K562 (cell line): ENCODE measurements around the gene NRSN2. TPM values are rescaled to one million over a fixed set of nuclear protein-coding genes. Genes with fewer than 3 reads are reported as not detected.
A peak's percentile ranks its signal among the peaks of the same experiment; 100 is the strongest.

Experiments used
- ARHGAP35 ChIP-seq: fragments of 450-650 bp; IDR thresholded peaks from 2 replicates; pipeline ENCODE4 v1.6.1; 2018; ENCODE audit not compliant: partially characterized antibody
- BACH1 ChIP-seq: fragments of 200-800 bp; sonication (Bioruptor generic); IDR thresholded peaks from 2 replicates; pipeline ENCODE4 v1.6.1; 2016; ENCODE audit warnings: missing genetic modification characterization, missing compliant biosample characterization
- CTBP1 ChIP-seq: fragments of 450-650 bp; IDR thresholded peaks from 2 replicates; pipeline ENCODE4 v1.6.1; 2016; ENCODE audit warnings: borderline replicate concordance
- ELK3 ChIP-seq: fragments of 450-650 bp; formaldehyde crosslinking; IDR thresholded peaks from 2 replicates; pipeline ENCODE4 v1.4.0; 2020; ENCODE audit warnings: mild to moderate bottlenecking
- ETV6 ChIP-seq, 3 experiments: fragments of 150-350 bp in 1 of 3; sonication (generic) in 1 of 3; formaldehyde crosslinking in 1 of 3; IDR thresholded peaks; 2 replicates each; pipeline versions ENCODE4 v1.6.1 to v1.8.0; 2014 to 2022; ENCODE audit warnings: borderline replicate concordance in 2 of 3, low read depth in 2 of 3, antibody characterized with exemption in 1 of 3, low read length in 1 of 3, mild to moderate bottlenecking in 1 of 3, missing genetic modification reagents in 1 of 3
- FOXM1 ChIP-seq, 2 experiments: fragments of 450-650 bp in 1 of 2; sonication (generic) in 1 of 2; formaldehyde crosslinking in 1 of 2; IDR thresholded peaks; 2 replicates each; pipeline versions ENCODE4 v1.6.1 to v1.9.0; 2017 to 2022; ENCODE audit warnings: low read depth in 2 of 2, mild to moderate bottlenecking in 2 of 2, missing genetic modification reagents in 1 of 2, moderate library complexity in 1 of 2
- KDM1A ChIP-seq, 2 experiments: fragments of 450-650 bp; IDR thresholded peaks; 2 replicates each; pipeline ENCODE4 v1.6.1; 2016; ENCODE audit warnings: mild to moderate bottlenecking in 2 of 2
- KDM5B ChIP-seq: fragments of 200-600 bp; sonication (generic); IDR thresholded peaks from 2 replicates; pipeline ENCODE4 v1.6.1; 2012; ENCODE audit warnings: low read depth, mild to moderate bottlenecking, moderate library complexity, low read length, control low read depth, inconsistent platforms; ENCODE audit not compliant: insufficient replicate concordance
- LARP7 ChIP-seq: fragments of 450-650 bp; IDR thresholded peaks from 2 replicates; pipeline ENCODE4 v1.6.1; 2016
- MCM5 ChIP-seq: fragments of 450-650 bp; IDR thresholded peaks from 2 replicates; pipeline ENCODE4 v1.6.1; 2016; ENCODE audit warnings: low read depth
- MEF2A ChIP-seq: IDR thresholded peaks from 2 replicates; pipeline ENCODE4 v1.6.1; 2011; ENCODE audit warnings: low read depth, mild to moderate bottlenecking, low read length, moderate library complexity; ENCODE audit not compliant: control insufficient read depth
- MLX ChIP-seq, 2 experiments: fragments of 450-650 bp in 1 of 2; sonication (generic) in 1 of 2; formaldehyde crosslinking; conservative IDR thresholded peaks; 2 replicates each; pipeline versions ENCODE4 v1.4.0 to v1.8.1; 2020 to 2022; ENCODE audit warnings: mild to moderate bottlenecking in 1 of 2, missing genetic modification reagents in 1 of 2
- NFE2L1 ChIP-seq: fragments of 450-650 bp; IDR thresholded peaks from 2 replicates; pipeline ENCODE4 v1.6.1; 2016; ENCODE audit warnings: missing genetic modification characterization, low read depth, mild to moderate bottlenecking, missing compliant biosample characterization, moderate library complexity, borderline replicate concordance
- POLR2A ChIP-seq: fragments of 450-650 bp; conservative IDR thresholded peaks from 2 replicates; pipeline ENCODE4 v1.6.1; 2016
- TAF7 ChIP-seq: fragments of 450-650 bp; IDR thresholded peaks from 2 replicates; pipeline ENCODE4 v1.6.1; 2016; ENCODE audit warnings: missing genetic modification characterization, missing compliant biosample characterization
- ZNF316 ChIP-seq: fragments of 450-650 bp; IDR thresholded peaks from 2 replicates; pipeline ENCODE4 v1.6.1; 2016
- ZNF384 ChIP-seq: IDR thresholded peaks from 2 replicates; pipeline ENCODE4 v1.6.1; 2012; ENCODE audit warnings: low read depth, low read length, improper control_type of control experiment
- ZNF511 ChIP-seq: sonication (generic); formaldehyde crosslinking; IDR thresholded peaks from 2 replicates; pipeline ENCODE4 v1.8.0; 2022; ENCODE audit warnings: mild to moderate bottlenecking, missing genetic modification reagents
- polyA plus RNA-seq, 8 experiments: library from polyadenylated mRNA; depleted of rRNA in 4 of 8; stranded (reverse) in 5 of 8; unstranded in 3 of 8; fragments of >200 nt; fragmentation: Nextera tagmentation in 2 of 8; fragmentation: Illumina TruSeq in 1 of 8; extraction: Ambion mirVana in 2 of 8; extraction: Trizol in 1 of 8; gene quantifications; 2 replicates each; pipeline versions ENCODE4 v1.2.1 to v1.2.3, GENCODE V29; 2011 to 2014; ENCODE audit warnings: inconsistent platforms in 1 of 8, missing spikeins in 1 of 8
- total RNA-seq, 7 experiments: library from RNA; depleted of rRNA in 6 of 7; stranded (reverse); fragments of >200 nt in 6 of 7; fragmentation: Illumina TruSeq in 2 of 7; extraction: Trizol in 2 of 7; gene quantifications; 2 replicates each; pipeline versions ENCODE4 v1.2.1 to v1.2.3, GENCODE V29; 2011 to 2021; ENCODE audit warnings: low replicate concordance in 1 of 7

NRSN2 gene
- total and polyA plus RNA-seq, 9 of the 15 experiments (the other 6 are each of a cell fraction or from before 2014, with no cell fraction given) = 7.5 to 29.7 (median 11.1) TPM

DNA sequence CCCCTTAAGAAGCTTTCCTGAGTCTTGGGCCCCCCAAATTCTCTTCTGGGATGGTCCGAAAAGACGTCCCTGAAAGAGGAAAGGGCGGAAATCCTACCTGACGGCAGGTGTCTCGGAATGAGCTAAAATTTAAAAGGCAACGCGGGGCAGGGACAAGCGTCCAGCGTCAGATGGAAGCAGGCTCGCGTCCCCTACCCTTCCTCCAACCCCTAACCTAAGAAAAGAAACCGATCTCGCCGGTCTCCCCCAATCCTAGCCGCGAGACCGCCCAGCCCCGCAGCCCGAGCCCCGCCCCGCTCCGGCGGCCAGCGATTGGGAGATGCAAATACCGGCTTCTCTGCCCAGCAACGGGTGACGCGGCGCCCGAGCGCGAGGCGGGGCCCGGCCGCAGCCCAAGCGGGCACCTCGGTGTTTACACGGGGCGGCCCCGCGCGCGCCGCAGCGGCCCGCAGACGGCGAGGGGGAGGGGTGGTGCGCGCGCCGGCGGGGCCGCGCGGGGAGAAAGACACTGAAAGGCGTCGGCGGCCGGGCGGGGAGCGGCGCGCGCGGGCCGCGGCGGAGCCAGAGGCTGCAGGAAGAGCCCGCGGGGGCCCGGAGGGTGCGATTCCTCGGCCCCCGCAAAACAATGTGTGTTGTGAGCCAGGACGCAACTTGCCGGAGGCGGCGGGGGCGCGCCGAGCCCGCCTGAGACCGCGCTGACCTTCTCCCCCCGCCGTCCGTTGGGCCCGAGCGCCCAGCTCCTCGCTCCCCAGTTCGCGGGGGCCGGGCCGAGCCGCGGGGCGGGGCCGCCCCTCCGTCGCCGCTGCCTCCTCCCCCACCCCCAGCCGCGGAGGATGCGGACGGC lies 21.6 kb upstream of the NRSN2 start, which contains the start of gene SOX12 (continued):
- TF ChIP-seq KDM5B = peak; percentile 59
- no peak for TF ChIP-seq MEF2A
- no peak for TF ChIP-seq MCM5
- TF ChIP-seq NFE2L1 = no peak
- no peak for TF ChIP-seq ARHGAP35
- TF ChIP-seq MLX (CRISPR knock-in tag; conservative IDR thresholded peaks at IDR 0.05) = no peak
- no peak for TF ChIP-seq LARP7
- no peak for TF ChIP-seq ZNF316
- TF ChIP-seq FOXM1 (IDR thresholded peaks at IDR 0.05; ENCODE audit: low read depth) = no peak
- no peak for TF ChIP-seq FOXM1 (CRISPR knock-in tag; IDR thresholded peaks at IDR 0.05; ENCODE audit: low read depth)
- TF ChIP-seq TAF7 (tag) = no peak
- TF ChIP-seq KDM1A (IDR thresholded peaks at IDR 0.05) = no peak
- TF ChIP-seq ETV6 (IDR thresholded peaks at IDR 0.05; ENCODE audit: borderline replicate concordance in 1 of 2, low read depth in 2 of 2, low read length in 1 of 2) = no peak
- TF ChIP-seq ETV6 (CRISPR knock-in tag; IDR thresholded peaks at IDR 0.05; ENCODE audit: borderline replicate concordance) = no peak
- TF ChIP-seq CTBP1 = peak; percentile 82
- TF ChIP-seq ZNF511 (CRISPR knock-in tag) = no peak
- no peak for TF ChIP-seq ZNF384
- no peak for TF ChIP-seq ELK3 (CRISPR knock-in tag)
- peak; percentile 82 for TF ChIP-seq POLR2A
- no peak for TF ChIP-seq BACH1
